ENCODE measurements around the gene PTMA. TPM values are rescaled to one million over a fixed set of nuclear protein-coding genes. Genes with fewer than 3 reads are reported as not detected.

Gene PTMA
- total and polyA plus RNA-seq, 9 of the 15 experiments (the other 6 are each of a cell fraction or from before 2014, with no cell fraction given): 429 to 2,322 (median 1,578) TPM

- BruUV-seq (replicated peaks): no TSS peak
- Histone ChIP-seq H3K9me1 (ENCODE audit: control insufficient read depth, insufficient read depth, low read length) (no peaks in the 10 kb centered on the region), H3K9me3 (replicated peaks; ENCODE audit: control insufficient read depth, insufficient read depth, low read depth, low read length) (no peaks in the 10 kb centered on the region), H3K27ac (ENCODE audit: extremely low read depth, low read depth, low read length) (no peak overlapping the region), H4K20me1 (replicated peaks; ENCODE audit: control insufficient read depth, insufficient read depth, low read length) (no peaks in the 10 kb centered on the region), H3K9ac (ENCODE audit: insufficient read depth in 1 of 2, low read depth in 2 of 2, low read length in 2 of 2) (peak overlapping the region in 1 of 2 experiments; percentile 81; a peak in 2 of 4 replicates), H2AFZ (ENCODE audit: low read depth, low read length) (peak overlapping the region; percentile 59; the same call in 1 of the 2 replicates), H3K36me3 (ENCODE audit: control insufficient read depth, insufficient read depth, low read length) (no peaks in the 10 kb centered on the region), H3K27me3 (ENCODE audit: control insufficient read depth in 2 of 2, insufficient read depth in 2 of 2, low read length in 2 of 2) (peaks cover 3 to 6% of the 10 kb centered on the region in 2 experiments; a peak in 3 of 5 replicates), H3K4me1 (replicated peaks in 1 of 2; ENCODE audit: control insufficient read depth in 2 of 2, insufficient read depth in 2 of 2, low read length in 2 of 2) (peaks cover 0 to 24% of the 10 kb centered on the region in 2 experiments; a peak in 3 of 5 replicates), H3K79me2 (ENCODE audit: control insufficient read depth, insufficient read depth, low read length) (no peaks in the 10 kb centered on the region), H3K4me3 (peak overlapping the region; percentile 22), H3K4me2 (ENCODE audit: insufficient read depth, low read length) (no peak overlapping the region)
- intact Hi-C loops (cut with micrococcal nuclease) (no loop called here), in situ Hi-C loops (cut with MboI) (no loop called here)
- ATAC-seq (no peak), DNase-seq (ENCODE audit: extremely low read depth in 1 of 4, low spot score in 3 of 4) (peak in 2 of 4 experiments; percentile 20 to 24), FAIRE-seq (no peak)
- ChIA-PET CTCF (ENCODE audit: low intra/inter-chr PET ratio) (no interaction called here), POLR2A (no interaction called here)
- 5% methylated on average over 7 of the region's 39 CpGs for WGBS (ENCODE audit: insufficient coverage, low coverage, missing lambda C conversion rate)
- no peak for TF ChIP-seq FOXA3 (CRISPR knock-in tag; conservative IDR thresholded peaks at IDR 0.05 in 1 of 2, IDR thresholded peaks at IDR 0.05 in 1 of 2)
- no peak for TF ChIP-seq GTF2F1 (IDR thresholded peaks at IDR 0.05; ENCODE audit: low read depth, low read length)
- peak; percentile 10; the same call in 1 of the 2 replicates for TF ChIP-seq PHF8 (IDR thresholded peaks at IDR 0.05; ENCODE audit: borderline replicate concordance, low read length)
- TF ChIP-seq ADNP (tag; IDR thresholded peaks at IDR 0.05): no peak
- TF ChIP-seq ZNF445 (CRISPR knock-in tag; IDR thresholded peaks at IDR 0.05; ENCODE audit: low read depth): no peak
- no peak for TF ChIP-seq ZNF780A (CRISPR knock-in tag; IDR thresholded peaks at IDR 0.05)
- TF ChIP-seq BCOR (IDR thresholded peaks at IDR 0.05): 0 out of 2 replicates have a peak, but pooled peaks have one; percentile 13
- TF ChIP-seq TAL1 (IDR thresholded peaks at IDR 0.05): no peak
- TF ChIP-seq, protein P1, sequence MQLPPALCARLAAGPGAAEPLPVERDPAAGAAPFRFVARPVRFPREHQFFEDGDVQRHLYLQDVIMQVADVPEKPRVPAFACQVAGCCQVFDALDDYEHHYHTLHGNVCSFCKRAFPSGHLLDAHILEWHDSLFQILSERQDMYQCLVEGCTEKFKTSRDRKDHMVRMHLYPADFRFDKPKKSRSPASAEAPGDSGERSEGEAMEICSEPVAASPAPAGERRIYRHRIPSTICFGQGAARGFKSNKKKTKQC (CRISPR knock-in tag; IDR thresholded peaks at IDR 0.05): no peak
- no peak for TF ChIP-seq NELFE (IDR thresholded peaks at IDR 0.05; ENCODE audit: insufficient read depth, insufficient read length)
- TF ChIP-seq, protein P2, sequence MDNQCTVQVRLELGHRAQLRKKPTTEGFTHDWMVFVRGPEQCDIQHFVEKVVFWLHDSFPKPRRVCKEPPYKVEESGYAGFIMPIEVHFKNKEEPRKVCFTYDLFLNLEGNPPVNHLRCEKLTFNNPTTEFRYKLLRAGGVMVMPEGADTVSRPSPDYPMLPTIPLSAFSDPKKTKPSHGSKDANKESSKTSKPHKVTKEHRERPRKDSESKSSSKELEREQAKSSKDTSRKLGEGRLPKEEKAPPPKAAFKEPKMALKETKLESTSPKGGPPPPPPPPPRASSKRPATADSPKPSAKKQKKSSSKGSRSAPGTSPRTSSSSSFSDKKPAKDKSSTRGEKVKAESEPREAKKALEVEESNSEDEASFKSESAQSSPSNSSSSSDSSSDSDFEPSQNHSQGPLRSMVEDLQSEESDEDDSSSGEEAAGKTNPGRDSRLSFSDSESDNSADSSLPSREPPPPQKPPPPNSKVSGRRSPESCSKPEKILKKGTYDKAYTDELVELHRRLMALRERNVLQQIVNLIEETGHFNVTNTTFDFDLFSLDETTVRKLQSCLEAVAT (IDR thresholded peaks at IDR 0.05): no peak
- no peak for TF ChIP-seq TCF7L2 (IDR thresholded peaks at IDR 0.05; ENCODE audit: low read depth, low read length)
- TF ChIP-seq ZNF24 (IDR thresholded peaks at IDR 0.05): no peak
- no peak for TF ChIP-seq ZNF551 (CRISPR knock-in tag; IDR thresholded peaks at IDR 0.05)
- TF ChIP-seq HCFC1 (IDR thresholded peaks at IDR 0.05; ENCODE audit: low read depth, low read length): no peak
- no peak for TF ChIP-seq ZNF3 (CRISPR knock-in tag; IDR thresholded peaks at IDR 0.05)
- TF ChIP-seq SMARCA5 (IDR thresholded peaks at IDR 0.05): peak; percentile 25; the same call in 1 of the 2 replicates
- no peak for TF ChIP-seq ZC3H8 (IDR thresholded peaks at IDR 0.05)
- no peak for TF ChIP-seq FOXA1 (IDR thresholded peaks at IDR 0.05; ENCODE audit: borderline replicate concordance)
- no peak for TF ChIP-seq ZNF121 (CRISPR knock-in tag; conservative IDR thresholded peaks at IDR 0.05)
- no peak for TF ChIP-seq HIVEP1 (CRISPR knock-in tag; IDR thresholded peaks at IDR 0.05)
- no peak for TF ChIP-seq STAT5B (CRISPR knock-in tag; IDR thresholded peaks at IDR 0.05)
Measured at GRCh38 chr2:231680285-231680991, 27.9 kb upstream of the PTMA start.

Measured in K562 (cell line).